ENCODE data around the gene CACNB2.
A peak's percentile ranks its signal among the peaks of the same experiment; 100 is the strongest.
"Not testable (repeated sequence)": the region's sequence is repeated elsewhere in the genome, so short reads cannot be mapped to it uniquely, and the experiment has no call there.

Gene CACNB2

DNA sequence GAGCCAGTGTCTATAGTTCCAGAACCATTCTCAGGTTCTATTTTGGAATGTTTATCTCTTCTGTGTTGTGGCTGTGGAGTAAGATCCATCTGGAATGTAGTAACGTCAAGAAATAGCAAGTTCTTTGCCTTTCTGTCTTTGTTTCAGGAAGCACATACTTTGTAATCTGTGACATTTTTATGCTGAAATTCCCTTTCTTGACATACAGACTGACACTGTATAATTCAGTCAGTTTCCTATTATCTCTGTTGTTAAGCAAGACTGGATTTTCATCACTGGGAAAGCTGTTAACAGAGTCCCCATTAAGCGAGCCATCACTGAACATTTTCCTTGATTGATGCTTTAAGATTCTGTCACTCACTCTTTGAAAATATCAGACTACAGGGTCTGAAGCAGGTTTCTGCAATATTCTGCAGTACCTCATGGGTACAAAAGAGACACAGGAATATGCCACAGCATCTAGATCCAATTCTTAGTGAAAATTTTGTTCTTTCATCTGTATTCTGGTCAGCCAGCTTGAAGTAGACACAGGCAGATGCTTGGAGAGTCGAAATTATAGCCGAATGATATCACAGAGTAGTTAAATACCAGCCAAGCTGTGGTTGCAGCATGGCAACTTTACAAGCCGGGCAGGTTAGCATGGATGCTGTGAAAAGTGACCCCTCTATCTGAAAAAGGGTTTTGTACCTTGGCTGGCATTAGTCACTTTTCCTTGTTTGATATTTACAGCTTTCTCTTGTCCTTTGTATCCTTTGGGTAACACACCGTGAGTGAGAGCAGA lies 62.6 kb downstream of the CACNB2 start:
- DNase-seq: no peak

DNA sequence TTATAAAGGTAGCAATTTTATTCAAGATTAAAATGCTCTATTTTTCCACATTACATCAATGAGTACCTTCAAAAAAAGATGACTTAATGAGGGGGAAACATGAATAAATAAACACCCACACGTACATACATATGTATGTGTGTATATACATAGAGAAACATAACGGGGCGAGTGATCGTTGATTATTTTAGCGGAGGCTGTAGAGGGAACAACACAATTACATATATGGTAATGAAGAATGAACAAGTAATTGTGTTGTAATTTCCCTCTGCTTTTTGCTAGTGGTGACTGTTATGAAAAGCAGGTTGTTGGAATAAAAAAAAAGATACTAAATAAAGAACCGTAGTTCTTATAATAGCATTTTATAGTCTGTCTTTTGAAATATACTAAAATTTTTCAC lies 63.2 kb downstream of the CACNB2 start:
- no peak for DNase-seq

DNA sequence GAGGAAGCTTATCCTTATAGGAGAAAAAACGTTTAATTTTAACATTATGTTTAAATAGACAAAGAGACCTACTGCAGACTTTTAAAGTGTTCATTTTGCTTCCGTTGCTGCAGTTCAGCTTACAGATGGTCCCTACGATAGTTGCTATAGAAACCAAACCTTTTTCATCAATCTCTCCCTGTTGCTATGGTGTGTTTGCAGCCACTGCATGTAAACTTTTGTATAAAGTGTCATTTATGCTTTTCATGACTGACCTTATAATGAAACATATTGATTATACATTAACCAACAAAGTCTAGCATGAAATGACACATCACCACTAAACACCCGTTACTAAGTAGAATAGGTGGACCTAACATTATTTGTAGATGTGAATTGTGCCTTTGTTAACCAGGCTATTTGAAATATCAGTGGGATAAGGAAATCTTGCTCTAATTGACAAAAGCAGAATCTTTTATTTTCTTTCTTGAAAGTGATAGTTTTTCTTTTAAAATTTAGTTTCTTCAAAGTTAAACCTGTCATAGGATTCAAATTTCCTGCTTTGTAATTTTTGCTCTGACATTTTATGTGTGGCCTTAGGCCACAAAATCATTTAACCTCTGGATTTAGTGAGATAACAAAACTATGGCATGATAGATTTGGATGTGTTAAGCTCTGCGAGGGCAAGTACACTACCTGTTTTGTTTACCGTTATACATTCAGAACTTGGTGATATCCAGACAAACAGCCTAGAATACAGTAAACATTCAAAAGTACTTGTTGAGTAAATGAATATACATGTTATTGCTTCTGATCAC lies 64.0 kb downstream of the CACNB2 start:
- no peak for DNase-seq

DNA sequence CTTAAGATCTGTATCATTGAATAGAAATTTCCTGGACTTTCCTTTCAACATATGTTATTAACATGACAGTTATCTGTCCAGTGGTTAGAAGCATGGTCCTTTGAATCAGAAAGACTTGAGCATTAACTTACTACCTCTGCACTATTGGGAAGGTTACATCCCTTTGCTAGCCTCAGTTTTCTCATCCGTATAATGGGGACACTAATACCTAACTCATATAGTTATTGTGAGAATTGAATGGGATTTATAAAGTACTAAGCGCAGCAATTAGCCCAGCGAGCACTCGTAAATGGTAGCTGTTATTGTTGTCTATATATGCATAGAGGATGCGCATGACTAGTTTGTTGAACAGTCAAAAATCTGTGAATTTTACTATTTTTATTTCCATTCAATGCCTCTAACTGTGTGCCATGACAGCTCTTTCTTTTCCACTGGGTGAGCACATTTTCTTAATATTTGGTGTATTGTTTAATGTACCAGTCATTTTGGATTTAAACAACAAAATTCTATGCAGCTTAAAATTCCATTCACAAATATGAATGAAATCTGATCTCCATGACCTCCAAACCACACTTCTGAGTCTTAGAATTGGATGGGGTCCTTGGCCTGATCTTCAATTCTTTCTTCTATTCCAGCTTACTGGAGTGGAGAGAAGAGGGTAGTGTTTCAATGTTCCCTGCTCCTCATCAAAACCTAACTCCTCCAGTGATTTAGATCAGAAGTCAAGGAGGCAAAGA lies 65.0 kb downstream of the CACNB2 start:
- no peak for DNase-seq

DNA sequence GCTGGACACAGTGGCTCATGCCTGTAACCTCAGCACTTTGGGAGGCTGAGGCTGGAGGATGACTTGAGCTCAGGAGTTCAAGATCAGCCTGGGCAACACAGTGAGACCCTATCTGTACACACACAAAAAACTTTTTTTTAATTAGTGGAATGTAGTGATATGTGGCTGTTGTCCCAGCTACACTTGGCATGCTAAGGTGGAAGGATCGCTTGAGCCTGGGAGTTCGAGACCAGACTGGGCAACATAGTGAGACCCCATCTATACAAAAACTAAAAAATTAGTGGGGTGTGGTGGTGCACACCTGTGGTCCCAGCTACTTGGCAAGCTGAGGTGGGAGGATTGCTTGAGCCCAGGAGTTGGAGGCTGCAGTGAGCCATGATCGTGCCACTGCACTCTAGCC lies 68.0 kb downstream of the CACNB2 start:
- DNase-seq: not testable (repeated sequence)

DNA sequence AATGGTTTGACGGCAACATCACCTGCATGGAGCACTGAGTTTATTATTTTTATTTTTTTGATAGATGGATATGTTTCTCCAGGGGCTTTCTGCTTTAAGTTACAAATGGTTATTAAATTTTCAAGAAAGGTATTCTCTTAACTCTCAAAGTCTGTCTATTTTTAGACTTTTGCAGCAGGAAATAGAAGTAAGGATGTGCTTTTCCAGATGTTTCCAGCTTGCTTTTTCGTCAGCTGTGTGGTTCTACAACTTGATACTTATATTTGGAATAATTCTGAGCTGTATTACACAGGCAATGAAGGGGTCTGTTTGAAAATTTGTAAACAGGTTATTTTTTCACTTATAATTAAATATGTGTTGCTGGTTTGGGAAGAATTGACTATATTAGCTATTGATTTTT lies 69.0 kb downstream of the CACNB2 start:
- no peak for DNase-seq

DNA sequence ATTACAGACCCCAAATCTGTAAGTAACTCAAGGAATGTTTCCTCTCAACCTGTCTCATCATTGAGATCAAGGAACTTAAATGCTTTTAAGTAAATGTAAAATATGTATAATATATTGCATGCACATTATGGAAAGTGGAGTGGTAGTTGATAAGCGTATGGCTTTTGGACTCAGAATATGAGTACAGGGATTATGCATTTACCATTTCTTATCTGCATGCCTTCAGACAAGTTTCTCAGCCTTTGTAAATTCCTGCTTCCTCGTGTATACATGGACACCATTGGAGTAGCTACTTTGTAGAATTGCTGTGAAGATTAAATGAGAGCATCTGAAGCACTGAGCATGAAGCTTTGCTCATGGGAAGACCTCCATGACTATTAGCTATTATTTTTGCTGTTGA lies 70.5 kb downstream of the CACNB2 start:
- no peak for DNase-seq

DNA sequence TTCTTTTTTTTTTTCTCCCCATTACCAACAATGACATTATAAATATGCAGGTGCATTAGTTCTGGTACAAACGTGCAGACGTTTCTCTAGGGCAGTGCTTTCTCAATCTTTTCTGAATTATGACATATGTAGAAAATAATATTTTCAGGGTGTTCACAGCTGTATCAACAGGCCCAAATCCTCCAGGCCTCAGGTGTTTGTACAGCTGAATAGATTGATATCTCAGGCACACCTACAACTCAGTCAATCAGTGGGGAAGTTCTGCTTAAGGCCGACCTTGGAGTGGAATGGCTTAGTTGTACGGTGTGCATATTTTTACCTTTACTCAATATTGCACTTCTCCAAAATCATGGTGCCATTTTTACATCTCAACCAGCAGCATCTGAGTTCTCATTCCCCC lies 71.6 kb downstream of the CACNB2 start:
- DNase-seq: no peak

DNA sequence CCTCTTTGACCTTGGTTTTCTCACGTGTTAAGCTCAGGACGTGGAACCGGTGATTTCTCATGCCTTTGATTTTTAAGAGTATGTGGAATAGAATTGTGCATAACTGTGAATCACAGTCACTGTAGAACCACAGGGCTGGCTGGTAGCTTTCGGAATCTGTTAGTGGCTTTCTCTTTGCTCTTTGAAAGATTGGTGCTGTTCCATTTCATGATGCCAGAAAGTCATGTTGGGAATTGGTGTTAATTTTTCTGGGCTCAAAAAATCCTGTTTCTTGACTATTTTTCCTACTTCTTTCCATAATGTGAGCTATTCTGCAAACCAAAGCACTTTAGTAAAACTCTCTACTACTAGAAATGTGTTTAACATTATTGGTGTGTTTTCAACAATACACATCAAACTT lies 73.0 kb downstream of the CACNB2 start:
- no peak for DNase-seq

DNA sequence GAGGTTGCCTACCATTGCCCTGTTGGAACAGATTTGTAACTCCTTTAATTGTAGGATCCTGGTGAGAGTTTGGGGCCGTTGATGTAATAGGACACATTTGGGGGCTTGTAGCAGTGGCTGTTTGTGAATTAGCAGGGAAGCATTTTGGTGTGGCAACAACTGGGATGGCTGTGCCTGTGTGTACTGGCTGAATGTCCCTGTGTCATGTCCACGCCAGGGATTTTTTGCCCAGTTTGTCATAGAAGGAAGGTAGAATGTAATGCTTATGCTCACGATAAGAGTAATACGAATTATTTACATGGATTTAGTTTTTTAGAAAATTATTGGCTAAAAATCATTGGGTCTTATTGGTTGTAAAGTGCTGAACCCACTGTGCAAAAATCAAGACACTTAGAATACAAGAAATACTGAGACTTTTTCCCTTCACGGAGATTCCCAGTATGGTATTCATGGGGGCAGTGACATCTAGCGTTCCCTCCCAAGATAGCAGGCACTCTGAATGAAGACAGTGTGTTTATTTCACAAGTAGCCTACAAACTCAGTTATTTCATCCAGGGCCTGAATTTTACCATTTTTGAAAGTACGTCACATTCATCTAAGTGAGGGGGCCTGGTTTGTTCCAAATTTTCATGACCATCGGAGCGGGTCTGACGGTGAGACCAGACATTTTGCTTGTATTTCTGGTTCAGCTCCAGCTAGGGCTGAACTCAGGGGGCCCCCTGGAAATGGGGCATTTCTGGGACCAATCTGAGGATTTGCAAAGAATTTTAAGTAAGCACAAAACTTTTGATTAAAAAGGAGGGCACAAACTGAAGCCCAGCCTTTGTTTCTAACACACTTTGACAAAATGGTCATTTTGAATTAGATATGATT lies 74.7 kb downstream of the CACNB2 start:
- DNase-seq: peak; percentile 19

DNA sequence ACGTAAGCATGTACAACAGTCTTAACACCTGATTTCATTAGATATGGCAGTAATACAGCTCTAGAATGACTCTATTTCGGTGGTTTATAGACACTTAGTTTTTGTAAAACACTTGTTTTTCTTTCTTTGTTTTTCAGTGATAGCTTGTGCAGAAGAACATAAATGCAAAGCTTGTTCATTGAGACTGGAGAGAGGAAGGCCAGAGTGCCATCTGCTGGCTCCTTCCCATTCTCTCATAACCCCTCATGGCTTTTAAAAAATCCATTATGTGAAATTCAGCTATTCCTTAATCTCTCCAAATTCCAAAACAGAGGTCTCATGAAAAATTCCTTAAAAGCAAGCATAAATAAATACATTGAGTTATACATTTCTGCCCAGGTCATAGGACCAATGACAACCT lies 76.3 kb downstream of the CACNB2 start:
- no peak for DNase-seq

DNA sequence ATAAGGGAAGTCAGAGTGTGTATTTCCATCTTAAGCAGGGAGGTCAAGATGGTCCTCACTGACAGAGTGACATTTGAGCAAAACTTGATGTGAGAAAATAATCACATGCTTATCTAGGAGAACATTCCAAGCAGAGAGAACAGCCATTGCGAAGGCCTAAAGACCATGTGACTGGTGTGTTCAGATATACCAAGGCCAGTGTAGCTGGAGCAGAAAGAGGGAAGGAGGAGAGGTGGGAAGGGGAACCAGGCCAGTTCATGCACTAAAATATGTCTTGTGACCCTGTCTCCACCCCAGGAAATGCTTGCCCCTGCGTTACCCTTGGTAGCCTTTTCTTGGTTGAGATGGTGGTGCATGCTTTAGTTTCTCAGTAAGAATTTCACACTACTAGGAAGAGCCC lies 77.4 kb downstream of the CACNB2 start:
- no peak for DNase-seq

DNA sequence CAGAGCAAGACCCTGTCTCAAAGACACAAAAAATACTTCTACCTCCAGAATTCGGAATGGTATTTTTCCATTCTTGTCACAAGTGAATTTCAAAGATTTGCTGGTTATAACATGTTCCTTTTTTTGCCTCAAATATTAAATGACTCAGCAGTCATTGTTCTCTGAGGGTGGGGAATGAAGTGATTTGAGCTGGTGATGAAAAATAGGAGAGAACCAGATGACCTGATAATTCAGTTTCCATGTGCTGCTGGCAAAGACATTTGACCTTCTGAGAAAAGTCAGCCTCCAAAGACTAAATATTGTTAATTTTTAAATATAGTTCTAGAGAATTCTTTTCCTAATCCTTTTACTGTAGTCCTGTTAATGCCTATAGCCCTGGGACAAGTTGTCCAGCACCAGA lies 78.9 kb downstream of the CACNB2 start:
- no peak for DNase-seq

DNA sequence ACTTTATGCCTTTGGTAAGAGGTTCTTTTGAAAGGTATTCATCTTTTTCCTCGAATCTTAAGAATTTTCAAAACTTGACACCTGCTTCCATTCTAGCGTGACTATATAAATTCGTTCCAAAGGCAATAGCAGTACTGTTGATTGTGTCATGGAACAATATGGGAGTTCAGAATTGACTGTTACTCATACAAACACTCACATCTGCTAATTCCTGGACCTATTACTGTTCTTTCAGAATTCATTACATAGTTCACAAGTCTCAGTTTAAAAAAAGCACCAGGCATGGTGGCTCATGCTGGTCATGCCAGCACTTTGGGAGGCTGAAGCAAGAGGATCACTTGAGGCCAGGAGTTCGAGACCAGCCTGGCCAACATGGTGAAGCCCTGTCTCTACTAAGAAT lies 80.9 kb downstream of the CACNB2 start:
- DNase-seq: no peak

DNA sequence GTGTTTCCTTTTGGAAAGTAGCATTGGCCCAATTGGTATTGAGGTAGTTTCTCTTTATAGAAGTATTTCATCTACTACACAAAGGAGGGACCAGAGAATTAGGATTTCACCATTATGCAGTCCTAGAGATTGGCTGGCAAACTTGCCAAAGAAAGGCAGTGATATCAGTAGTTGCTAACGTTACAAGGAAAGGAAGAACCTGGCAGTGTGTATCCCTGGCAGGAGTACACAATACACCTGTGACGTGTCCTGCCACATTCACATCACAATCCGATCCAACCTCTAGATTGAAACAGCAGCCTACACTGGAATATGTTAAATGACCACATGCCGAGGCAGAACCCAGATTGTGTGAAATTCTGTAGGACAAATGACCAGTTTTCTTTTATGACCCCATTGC lies 81.7 kb downstream of the CACNB2 start:
- no peak for DNase-seq

DNA sequence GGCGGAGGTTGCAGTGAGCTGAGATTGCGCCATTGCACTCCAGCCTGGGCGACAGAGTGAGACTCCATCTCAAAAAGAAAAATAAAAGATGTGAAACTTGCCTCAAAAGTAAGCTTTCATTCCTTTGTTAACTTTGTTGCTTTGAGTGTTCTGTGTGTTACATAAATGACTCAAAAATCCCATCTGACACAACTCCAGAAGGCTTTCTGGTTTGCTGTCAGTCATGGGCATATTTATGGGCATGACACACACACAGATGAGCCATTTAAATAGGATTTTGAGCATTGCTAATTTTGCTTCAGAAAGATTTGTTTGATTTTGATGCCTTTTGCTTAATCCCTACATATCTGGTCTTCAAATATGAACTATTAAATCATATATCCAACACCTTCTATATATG lies 82.6 kb downstream of the CACNB2 start:
- no peak for DNase-seq

DNA sequence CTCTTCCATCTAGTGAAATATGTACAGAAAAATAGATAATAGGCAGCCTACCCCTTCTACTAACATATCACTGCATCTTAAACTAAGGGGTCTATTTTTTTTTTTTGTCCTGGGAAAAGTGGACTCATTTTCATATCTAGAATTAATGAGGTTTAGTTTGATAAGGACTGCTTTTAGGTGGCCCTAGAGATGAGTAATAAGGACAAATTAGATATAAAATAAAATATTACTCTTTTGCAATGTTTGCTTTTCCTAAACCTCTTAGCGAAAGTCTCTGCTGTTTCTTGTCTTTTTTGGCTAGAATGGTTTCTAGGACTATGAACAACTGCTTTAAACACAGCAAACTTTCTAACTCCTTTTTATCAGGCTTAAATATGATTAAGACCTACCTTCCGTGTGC lies 83.7 kb downstream of the CACNB2 start:
- no peak for DNase-seq

DNA sequence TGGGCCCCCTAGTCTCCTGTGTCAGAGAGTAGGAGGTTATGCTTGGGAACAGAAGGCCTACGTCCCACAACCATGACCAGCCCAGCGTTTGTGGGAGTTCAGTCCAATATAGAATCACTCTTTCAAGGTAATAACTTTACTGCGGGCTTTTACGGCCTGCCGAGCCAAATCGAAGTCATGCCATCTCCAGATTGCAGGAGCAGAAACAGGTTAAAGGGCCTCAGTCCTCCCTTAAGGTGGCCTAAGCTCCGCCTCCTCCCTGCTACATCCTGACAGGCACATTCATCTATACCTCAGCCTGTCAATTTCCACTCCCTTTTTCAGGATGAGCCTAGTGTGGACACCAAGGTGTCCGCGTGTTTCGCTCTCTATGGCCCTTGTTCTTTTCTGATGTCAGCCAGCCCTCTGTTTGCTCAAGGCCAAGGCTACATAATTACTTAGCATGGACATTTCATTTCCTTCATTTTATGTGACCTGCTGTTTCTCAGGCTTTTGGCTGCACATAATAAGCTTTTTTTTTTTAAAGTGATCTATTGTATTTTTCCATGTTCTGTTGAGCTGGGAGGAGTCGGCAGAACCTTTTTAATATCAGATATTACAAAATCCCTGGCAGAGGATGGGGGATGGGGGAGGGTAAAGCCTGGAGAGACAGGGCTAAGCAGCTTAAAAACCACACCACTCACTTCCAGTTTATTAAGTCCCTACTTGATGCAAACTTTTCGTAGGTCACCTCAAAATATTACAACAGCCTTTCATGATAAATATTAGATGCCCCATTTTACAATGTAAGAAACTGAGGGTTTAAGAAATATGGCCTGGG lies 84.6 kb downstream of the CACNB2 start:
- DNase-seq: no peak

DNA sequence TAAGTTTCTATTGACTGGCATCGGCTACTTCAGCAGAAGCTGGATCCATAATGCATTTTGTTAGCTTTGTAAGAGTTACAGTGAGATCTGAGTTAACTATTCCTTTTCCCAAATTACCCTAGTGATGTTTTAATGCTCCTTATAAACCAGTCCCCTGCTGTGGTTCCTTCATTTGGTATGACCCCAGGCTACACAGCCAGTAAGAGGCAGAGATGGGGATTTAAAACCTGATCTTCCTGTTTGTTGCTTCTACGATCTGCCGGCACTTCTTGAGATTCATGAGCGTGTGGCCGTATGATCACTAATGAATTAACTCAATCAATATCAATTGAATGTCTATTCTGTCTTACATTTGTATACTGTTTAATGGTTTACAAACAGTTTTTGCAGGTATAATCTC lies 86.1 kb downstream of the CACNB2 start:
- DNase-seq: no peak

DNA sequence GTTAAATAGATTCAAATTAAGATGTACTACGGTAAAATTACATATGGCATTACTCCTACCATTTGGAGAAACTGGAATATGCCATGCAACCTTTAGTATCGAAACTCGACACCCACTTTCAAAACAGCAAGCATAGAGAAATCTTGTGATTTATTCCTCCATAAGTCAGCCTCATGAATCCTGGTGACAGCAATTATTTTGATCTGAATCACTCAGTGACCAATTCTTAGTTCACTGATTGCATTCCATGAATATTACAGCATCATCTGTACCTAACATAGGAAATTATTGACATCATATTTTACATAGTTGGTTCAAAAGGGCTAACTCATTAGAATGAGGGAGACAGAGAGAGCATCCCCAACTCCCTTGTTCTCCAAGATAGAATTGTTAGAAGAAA lies 89.6 kb downstream of the CACNB2 start:
- peak; percentile 6 for DNase-seq

DNA sequence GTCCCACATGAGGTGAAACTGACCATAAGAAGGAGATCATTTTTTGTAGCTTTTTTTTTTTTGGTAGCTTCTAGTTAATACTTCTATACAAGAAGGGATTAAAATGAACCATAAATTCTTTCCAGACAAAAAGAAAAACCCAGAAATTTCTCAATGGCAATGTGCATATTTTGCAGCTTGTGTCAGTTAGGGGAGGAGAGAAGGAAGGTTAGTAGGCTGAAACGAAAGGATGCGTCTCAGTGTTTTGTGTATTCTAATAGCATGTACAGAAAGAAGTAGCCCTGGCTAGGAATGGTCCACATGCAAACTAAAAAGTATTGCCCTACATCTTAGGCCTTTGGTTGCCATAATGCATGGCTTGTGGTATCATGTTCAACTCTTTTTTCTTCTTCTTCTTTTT lies 90.6 kb downstream of the CACNB2 start:
- DNase-seq: peak; percentile 8

DNA sequence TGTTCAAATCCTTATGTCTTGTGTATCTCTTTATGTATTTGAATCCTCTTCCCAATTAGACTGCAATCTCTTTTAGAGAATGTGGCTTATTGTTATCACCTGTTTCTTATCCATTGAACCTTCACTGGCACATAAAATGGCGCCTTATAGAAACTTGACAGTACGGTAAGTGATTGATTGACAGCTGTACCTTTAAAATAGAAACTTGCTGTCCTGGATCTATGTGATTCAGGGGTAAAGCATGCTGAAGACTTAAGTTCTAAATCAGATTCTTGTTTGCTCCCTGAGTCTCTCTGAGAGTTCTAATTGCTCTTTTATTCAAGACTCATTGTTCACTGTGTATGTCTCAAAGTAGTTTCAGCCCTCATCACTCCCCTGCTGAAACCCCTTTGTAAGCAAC lies 91.3 kb downstream of the CACNB2 start:
- DNase-seq: no peak
